HL-60 (cell line): ENCODE data around the gene ACTG1.

Experiments
- DNase-seq, 2 experiments: peaks; one replicate each; pipeline ENCODE4 v3.0.0-alpha.2; 2010 to 2020; ENCODE audit warnings: low read depth in 1 of 2, low spot score in 1 of 2
- H3K27ac ChIP-seq: fragments of 250-450 bp; sonication (Bioruptor Pico); replicated peaks from 2 replicates; pipeline ENCODE4 v1.5.1; 2020; ENCODE audit warnings: mild to moderate bottlenecking, moderate library complexity
- H3K27me3 ChIP-seq: fragments of 250-450 bp; sonication (Bioruptor Pico); 2 replicates; pipeline ENCODE4 v1.5.1; 2021; ENCODE audit warnings: mild to moderate bottlenecking, moderate library complexity; ENCODE audit not compliant: insufficient read depth, poor library complexity, severe bottlenecking
- H3K4me3 ChIP-seq: replicated peaks from 2 replicates; pipeline ENCODE4 v1.5.1; 2011; ENCODE audit warnings: mild to moderate bottlenecking, control low read depth, low read length; ENCODE audit not compliant: insufficient read depth
- CTCF ChIP-seq: IDR thresholded peaks from one replicate; pipeline ENCODE4 v1.5.1; 2011; ENCODE audit warnings: low read length, control low read depth, inconsistent platforms; ENCODE audit not compliant: insufficient read depth
- GABPA ChIP-seq: IDR thresholded peaks from 2 replicates; pipeline ENCODE4 v1.6.1; 2012; ENCODE audit warnings: low read depth
- POLR2AphosphoS5 ChIP-seq: IDR thresholded peaks from 2 replicates; pipeline ENCODE4 v1.6.1; 2012; ENCODE audit warnings: low read depth
- REST ChIP-seq: IDR thresholded peaks from 2 replicates; pipeline ENCODE4 v1.6.1; 2012; ENCODE audit warnings: low read depth; ENCODE audit not compliant: insufficient replicate concordance
- SPI1 ChIP-seq: IDR thresholded peaks from 2 replicates; pipeline ENCODE4 v1.6.1; 2012; ENCODE audit warnings: low read depth, mild to moderate bottlenecking, borderline replicate concordance

ACTG1 gene

GRCh38 chr17:81500047-81500446 lies 12.6 kb downstream of the ACTG1 start:
- DNase-seq = no peak
- Histone ChIP-seq H3K27me3 (no peaks in the 10 kb centered on the region), H3K27ac (no peak overlapping the region), H3K4me3 (no peak overlapping the region)
- TF ChIP-seq POLR2AphosphoS5 = no peak
- TF ChIP-seq REST = no peak
- TF ChIP-seq CTCF = no peak
- TF ChIP-seq GABPA = no peak
- no peak for TF ChIP-seq SPI1

GRCh38 chr17:81499601-81499970 lies 13.0 kb downstream of the ACTG1 start:
- H3K27me3 ChIP-seq = no peaks in the 10 kb centered on the region
- TF ChIP-seq GABPA (no peak), POLR2AphosphoS5 (no peak), CTCF (no peak)
- no peak overlapping the region for H3K27ac ChIP-seq
- H3K4me3 ChIP-seq = no peak overlapping the region
- DNase-seq = no peak

DNA sequence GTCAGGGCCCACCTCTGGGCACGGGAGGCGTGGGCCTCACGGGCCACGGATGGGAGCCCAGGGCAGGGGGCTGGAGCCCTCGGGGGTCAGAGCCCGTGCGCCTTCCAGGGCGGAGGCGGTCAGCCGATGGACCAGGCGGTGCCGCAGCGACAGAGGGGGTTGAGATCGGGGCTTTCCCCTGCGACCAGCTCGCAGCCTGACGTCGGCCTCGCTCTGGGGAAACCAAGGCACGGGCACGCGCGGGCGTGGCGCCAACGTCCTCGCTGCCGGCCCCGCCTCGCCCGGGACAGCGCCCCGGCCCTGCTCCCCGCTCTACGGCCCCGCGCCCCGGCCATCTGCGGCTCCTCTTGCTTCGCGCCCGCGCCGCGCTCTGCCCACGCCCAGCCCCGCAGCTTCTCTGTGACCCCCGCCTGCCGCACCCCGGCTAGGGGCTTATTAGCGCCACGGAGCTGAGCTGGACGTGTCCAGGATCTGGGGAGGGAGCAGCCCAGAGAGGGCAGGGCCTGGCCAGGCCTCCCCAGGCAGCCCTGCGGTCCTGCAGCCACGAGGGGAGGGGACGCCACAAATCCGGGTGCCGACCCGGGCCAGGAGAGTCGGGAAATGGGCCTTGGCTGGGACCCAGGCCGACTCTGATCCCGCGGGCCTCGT lies 13.5 kb downstream of the ACTG1 start:
- DNase-seq = no peak
- Histone ChIP-seq H3K27ac (no peak overlapping the region), H3K27me3 (no peaks in the 10 kb centered on the region), H3K4me3 (no peak overlapping the region)
- TF ChIP-seq REST = no peak
- TF ChIP-seq POLR2AphosphoS5 = no peak
- no peak for TF ChIP-seq CTCF
